Measurements from ENCODE around the gene FAM210B. TPM values are rescaled to one million over a fixed set of nuclear protein-coding genes. Genes with fewer than 3 reads are reported as not detected.
A peak's percentile ranks its signal among the peaks of the same experiment; 100 is the strongest.

Gene FAM210B
- total and polyA plus RNA-seq, 2 experiments from 2014 or later: 15.4 to 16.2 TPM

- Histone ChIP-seq H3K79me2 (replicated peaks; ENCODE audit: insufficient read depth) (peaks cover 38% of the 10 kb centered on the region), H3F3A (replicated peaks; ENCODE audit: low read depth) (peaks cover 3% of the 10 kb centered on the region; the same call in 1 of the 2 replicates), H3K36me3 (ENCODE audit: insufficient read depth) (peaks cover 84% of the 10 kb centered on the region), H3K4me2 (no peak overlapping the region), H3K4me1 (ENCODE audit: insufficient read depth) (no peaks in the 10 kb centered on the region), H4K20me1 (replicated peaks; ENCODE audit: insufficient read depth) (peaks cover 25% of the 10 kb centered on the region), H2AFZ (no peak overlapping the region), H3K27ac (ENCODE audit: low read depth) (no peak overlapping the region), H3K4me3 (no peak overlapping the region), H3K9me2 (ENCODE audit: insufficient read depth) (no peaks in the 10 kb centered on the region), H3K27me3 (ENCODE audit: insufficient read depth) (no peaks in the 10 kb centered on the region)
- ATAC-seq: no peak; the same call in 2 of the 3 replicates
- no peak overlapping the region for H3K27ac Mint-ChIP-seq
- peak; percentile 67 to 82 for TF ChIP-seq CTCF (conservative IDR thresholded peaks at IDR 0.05; ENCODE audit: low read depth in 2 of 2)
- TF ChIP-seq ZNF331 (CRISPR knock-in tag; IDR thresholded peaks at IDR 0.05; ENCODE audit: low read depth): no peak
- no peaks in the 10 kb centered on the region for H3K9me3 Mint-ChIP-seq
- DNase-seq (ENCODE audit: low spot score): peak; percentile 79
- no peaks in the 10 kb centered on the region for H3K4me1 Mint-ChIP-seq
- H3K36me3 Mint-ChIP-seq (ENCODE audit: low read depth): peaks cover 95% of the 10 kb centered on the region
- no peak overlapping the region for H3K4me3 Mint-ChIP-seq
- H3K27me3 Mint-ChIP-seq (ENCODE audit: insufficient read depth, low read depth, poor library complexity): no peaks in the 10 kb centered on the region
These were observed 41.3 kb downstream of the FAM210B start for GRCh38 chr20:56400001-56400640.

DNA sequence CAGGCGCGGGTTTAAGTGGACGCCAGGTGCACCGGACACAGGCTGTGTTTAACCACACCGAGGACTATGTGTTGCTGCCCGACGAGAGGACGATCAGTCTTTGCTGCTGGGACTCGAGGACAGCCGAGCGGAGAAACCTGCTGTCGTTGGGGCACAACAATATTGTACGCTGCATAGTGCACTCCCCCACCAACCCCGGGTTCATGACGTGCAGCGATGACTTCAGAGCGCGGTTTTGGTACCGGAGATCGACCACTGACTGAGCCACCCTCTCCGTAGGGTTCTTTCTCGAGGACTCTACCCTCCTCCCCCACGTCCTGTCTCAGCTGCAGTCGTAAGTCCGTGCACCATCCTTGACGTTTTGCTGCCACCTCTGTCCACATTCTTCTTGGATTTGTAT is 44.7 kb downstream of the FAM210B start:
- no peaks in the 10 kb centered on the region for H3K4me1 Mint-ChIP-seq
- peaks cover 16% of the 10 kb centered on the region for H4K20me1 ChIP-seq (replicated peaks; ENCODE audit: insufficient read depth)
- no peak for DNase-seq (ENCODE audit: low spot score)
- no peaks in the 10 kb centered on the region for H3K27me3 ChIP-seq (ENCODE audit: insufficient read depth)
- no peak overlapping the region for H3K4me2 ChIP-seq
- H3K27ac ChIP-seq (ENCODE audit: low read depth): no peak overlapping the region
- peaks cover 92% of the 10 kb centered on the region for H3K36me3 Mint-ChIP-seq (ENCODE audit: low read depth)
- H3K9me3 Mint-ChIP-seq: no peaks in the 10 kb centered on the region
- no peak for ATAC-seq
- H3K79me2 ChIP-seq (replicated peaks; ENCODE audit: insufficient read depth): peaks cover 42% of the 10 kb centered on the region
- H3K27me3 Mint-ChIP-seq (ENCODE audit: insufficient read depth, low read depth, poor library complexity): no peaks in the 10 kb centered on the region
- peaks cover 61% of the 10 kb centered on the region for H3K36me3 ChIP-seq (ENCODE audit: insufficient read depth)
- H3K9me2 ChIP-seq (ENCODE audit: insufficient read depth): no peaks in the 10 kb centered on the region
- no peak overlapping the region for H3K4me3 ChIP-seq
- H3F3A ChIP-seq (replicated peaks; ENCODE audit: low read depth): no peaks in the 10 kb centered on the region; the same call in 1 of the 2 replicates
- no peak overlapping the region for H2AFZ ChIP-seq
- no peaks in the 10 kb centered on the region for H3K4me1 ChIP-seq (ENCODE audit: insufficient read depth)
- H3K4me3 Mint-ChIP-seq: no peak overlapping the region
- no peak overlapping the region for H3K27ac Mint-ChIP-seq
- TF ChIP-seq ZNF114 (CRISPR knock-in tag; IDR thresholded peaks at IDR 0.05): no peak
- no peak for TF ChIP-seq CREB1 (CRISPR knock-in tag; IDR thresholded peaks at IDR 0.05; ENCODE audit: low read depth)
- no peak for TF ChIP-seq ZNF331 (CRISPR knock-in tag; IDR thresholded peaks at IDR 0.05; ENCODE audit: low read depth)
- no peak for TF ChIP-seq STAT1 (IDR thresholded peaks at IDR 0.05; ENCODE audit: unreplicated experiment)
- TF ChIP-seq POLR2AphosphoS5 (IDR thresholded peaks at IDR 0.05; ENCODE audit: low read depth): no peak
- TF ChIP-seq ZNF462 (CRISPR knock-in tag; IDR thresholded peaks at IDR 0.05): no peak
- no peak for TF ChIP-seq EZH2phosphoT487 (IDR thresholded peaks at IDR 0.05; ENCODE audit: unreplicated experiment)
- TF ChIP-seq ETS1 (IDR thresholded peaks at IDR 0.05): no peak
- no peak for TF ChIP-seq EZH2 (IDR thresholded peaks at IDR 0.05; ENCODE audit: low read depth, unreplicated experiment)
- no peak for TF ChIP-seq NANOG (IDR thresholded peaks at IDR 0.05; ENCODE audit: borderline replicate concordance)
